Measurements from ENCODE around the gene TAOK3.

TAOK3 gene

DNA sequence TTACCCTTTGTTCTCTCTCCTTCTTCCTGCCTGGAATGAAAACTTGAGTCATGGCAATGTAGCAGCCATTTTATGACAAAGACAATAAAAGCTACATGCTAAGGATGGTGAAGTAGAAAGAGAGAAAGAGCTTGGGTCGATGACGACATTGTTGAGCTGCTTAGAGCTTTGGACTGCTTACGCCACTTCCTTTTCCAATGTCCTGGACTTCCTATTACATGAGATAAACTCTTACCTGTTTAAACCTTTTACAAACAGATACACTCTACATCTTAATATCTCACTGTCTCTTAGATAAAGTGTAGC is 166.6 kb downstream of the TAOK3 start:
- DNase-seq (ENCODE audit: low spot score), result no peak

DNA sequence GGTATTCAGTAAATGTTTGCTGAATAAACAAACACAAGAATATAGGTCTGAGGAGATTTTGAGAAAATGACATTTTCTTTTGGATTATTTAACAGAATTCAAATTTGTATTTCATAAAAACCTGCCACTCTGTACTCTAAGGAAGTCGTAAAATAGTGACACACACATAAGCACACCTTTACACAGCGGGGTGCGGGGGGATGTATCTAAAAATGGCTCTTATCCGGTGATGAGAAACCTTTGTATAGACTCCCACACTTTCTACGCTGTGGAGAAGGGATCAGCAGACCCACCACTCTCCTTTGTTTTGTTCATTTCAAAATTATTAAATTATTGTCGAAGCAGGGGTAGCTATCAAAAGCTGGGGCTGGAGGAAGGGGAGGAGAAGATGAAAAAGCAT is 178.7 kb downstream of the TAOK3 start:
- no peak for DNase-seq (ENCODE audit: low spot score)

- DNase-seq (ENCODE audit: low spot score), result no peak
Measured at GRCh38 chr12:118193477-118193876, 179.2 kb downstream of the TAOK3 start.

GRCh38 chr12:118190266-118190665 is 182.4 kb downstream of the TAOK3 start:
- no peak for DNase-seq (ENCODE audit: low spot score)

GRCh38 chr12:118189741-118190191 is 182.9 kb downstream of the TAOK3 start:
- DNase-seq (ENCODE audit: low spot score), result no peak

GRCh38 chr12:118188690-118189371 is 183.9 kb downstream of the TAOK3 start:
- DNase-seq (ENCODE audit: low spot score), result no peak

GRCh38 chr12:118187751-118188435 is 184.8 kb downstream of the TAOK3 start:
- no peak for DNase-seq (ENCODE audit: low spot score)

- DNase-seq (ENCODE audit: low spot score), result no peak
Measured at GRCh38 chr12:118185602-118186397, 186.9 kb downstream of the TAOK3 start.

DNA sequence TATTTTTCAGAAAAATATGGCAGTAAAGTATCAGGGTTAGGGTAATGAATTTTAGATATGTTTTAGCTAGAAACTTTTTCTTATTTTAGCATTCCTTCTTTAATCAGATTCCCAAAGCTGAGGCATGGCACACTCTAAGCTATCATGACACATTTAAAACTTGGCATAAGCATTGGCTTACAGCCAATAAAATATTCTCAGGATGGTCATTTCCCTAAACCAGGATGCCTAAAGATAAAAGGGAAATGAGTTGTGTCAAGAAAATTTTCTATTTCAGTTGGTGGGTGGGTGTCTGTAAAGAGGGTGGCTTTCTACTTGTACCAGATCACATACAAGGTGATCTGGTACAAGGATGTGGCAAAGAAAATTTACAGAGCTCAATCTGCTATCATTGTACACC is 189.0 kb downstream of the TAOK3 start:
- DNase-seq (ENCODE audit: low spot score), result peak; percentile 14

GRCh38 chr12:118183155-118183554 is 189.6 kb downstream of the TAOK3 start:
- no peak for DNase-seq (ENCODE audit: low spot score)

DNA sequence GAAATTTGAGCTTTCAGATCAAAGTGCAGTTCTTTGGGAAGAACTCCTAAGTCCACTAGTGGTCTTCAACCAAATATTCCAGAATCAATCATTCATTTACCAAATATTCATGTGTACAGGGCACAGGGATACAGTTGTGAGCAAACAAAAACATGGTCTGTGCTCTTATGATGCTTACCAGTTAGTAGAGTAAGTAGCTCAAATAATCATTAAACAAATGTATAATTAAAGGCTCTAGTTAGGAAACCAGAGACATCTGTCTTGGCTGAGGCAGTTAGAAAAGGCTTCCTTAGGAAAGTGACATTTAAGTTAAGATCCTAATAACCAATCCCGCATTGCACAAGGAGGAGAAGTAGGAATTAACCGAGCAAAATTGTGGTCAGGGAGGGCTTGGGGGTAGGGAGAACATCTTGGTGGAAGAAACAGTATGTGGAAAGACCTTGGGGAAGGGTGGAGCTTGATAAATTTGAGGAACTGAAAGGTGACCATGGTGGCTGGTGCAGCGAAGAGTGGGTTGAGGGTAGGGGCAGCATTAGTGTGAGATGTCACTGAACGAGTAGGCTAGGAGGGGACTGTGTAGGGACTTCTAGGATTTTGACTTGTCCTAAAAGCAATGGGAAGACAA is 196.8 kb downstream of the TAOK3 start:
- DNase-seq (ENCODE audit: low spot score), result no peak

DNA sequence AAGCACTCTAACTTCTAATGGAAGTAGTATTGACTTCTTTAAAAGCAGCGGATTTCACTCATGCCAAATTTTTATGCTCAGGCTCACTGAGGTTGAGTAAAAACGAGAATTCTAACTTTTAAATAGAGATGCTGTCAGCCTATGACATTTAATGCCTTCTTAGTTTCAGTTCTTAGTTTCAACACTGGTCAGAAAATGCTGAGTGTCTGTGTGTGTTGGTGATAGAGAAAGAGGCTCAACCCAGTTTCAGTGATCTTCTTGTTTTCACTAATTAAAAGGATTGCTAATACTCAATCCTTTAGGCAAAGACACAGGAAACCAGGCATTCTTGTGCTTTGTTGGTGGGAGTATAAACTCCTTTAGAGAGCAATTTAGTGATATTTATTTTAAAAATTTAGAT is 205.8 kb downstream of the TAOK3 start:
- DNase-seq (ENCODE audit: low spot score), result no peak

- DNase-seq (ENCODE audit: low spot score), result peak; percentile 55
Measured at GRCh38 chr12:118164798-118165486, 207.8 kb downstream of the TAOK3 start.

DNA sequence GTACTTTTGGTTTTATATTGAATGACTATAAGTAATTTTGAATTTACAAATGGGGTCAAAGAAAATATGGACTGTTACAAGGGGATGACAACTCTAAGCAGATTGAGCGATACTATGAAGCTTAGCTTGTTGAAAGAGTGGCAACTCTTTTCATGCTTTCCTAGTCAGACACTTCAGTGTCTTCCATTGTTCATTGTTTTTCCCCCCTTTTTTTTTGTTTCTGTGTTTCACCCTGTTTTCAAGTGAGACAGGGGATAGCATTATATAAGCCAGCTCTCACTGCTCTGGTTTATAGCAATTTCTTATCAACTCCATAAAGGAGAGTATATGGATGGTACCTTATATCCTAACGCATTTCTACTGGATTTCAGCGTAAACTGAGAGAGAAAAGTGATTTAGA is 212.2 kb downstream of the TAOK3 start:
- DNase-seq (ENCODE audit: low spot score), result no peak

GRCh38 chr12:118151755-118152154 is 221.0 kb downstream of the TAOK3 start:
- DNase-seq (ENCODE audit: low spot score), result no peak

DNA sequence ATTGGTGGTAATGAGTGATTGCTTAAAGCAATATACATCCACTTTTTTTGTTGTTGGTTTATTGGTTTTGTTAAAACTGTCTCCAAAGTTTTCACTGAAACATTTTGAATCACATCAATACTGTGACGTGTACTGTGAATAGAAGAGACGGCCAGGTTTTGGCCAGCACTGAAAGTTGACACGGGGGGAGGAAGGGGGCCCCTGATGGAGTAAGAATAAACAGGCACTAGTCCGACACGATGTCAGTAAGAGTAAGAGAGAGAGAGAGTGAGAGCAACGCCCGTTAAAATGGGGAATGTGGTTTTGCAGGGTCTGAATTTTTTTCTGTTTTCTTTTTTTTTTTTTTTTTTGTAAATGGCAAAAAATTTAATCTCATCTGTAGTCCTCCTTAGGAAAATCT is 222.1 kb downstream of the TAOK3 start:
- DNase-seq (ENCODE audit: low spot score), result no peak

GRCh38 chr12:118148287-118148686 is 224.4 kb downstream of the TAOK3 start:
- no peak for DNase-seq (ENCODE audit: low spot score)

GRCh38 chr12:118145798-118146156 is 226.9 kb downstream of the TAOK3 start:
- DNase-seq (ENCODE audit: low spot score), result no peak

DNA sequence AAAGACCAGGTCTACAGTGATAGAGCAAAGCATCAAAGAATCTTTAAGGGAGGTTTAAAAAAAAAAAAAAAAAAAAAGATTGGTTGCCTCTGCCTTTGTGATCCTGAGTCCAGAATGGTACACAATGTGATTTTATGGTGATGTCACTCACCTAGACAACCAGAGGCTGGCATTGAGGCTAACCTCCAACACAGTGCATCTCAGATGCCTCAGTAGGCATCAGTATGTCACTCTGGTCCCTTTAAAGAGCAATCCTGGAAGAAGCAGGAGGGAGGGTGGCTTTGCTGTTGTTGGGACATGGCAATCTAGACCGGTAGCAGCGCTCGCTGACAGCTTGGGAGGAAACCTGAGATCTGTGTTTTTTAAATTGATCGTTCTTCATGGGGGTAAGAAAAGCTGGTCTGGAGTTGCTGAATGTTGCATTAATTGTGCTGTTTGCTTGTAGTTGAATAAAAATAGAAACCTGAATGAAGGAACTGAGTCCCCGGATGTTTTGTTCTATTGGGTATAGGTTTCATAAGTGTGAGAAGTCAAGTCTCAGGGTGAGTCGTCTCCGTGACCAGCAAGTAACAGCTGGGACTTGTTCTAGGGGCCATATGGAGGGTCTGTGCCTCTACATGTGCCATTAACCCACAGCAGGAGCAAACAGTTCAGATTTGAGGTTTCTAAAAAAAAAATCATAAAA is 227.5 kb downstream of the TAOK3 start:
- no peak for DNase-seq (ENCODE audit: low spot score)

GRCh38 chr12:118144499-118144898 is 228.2 kb downstream of the TAOK3 start:
- no peak for DNase-seq (ENCODE audit: low spot score)

DNA sequence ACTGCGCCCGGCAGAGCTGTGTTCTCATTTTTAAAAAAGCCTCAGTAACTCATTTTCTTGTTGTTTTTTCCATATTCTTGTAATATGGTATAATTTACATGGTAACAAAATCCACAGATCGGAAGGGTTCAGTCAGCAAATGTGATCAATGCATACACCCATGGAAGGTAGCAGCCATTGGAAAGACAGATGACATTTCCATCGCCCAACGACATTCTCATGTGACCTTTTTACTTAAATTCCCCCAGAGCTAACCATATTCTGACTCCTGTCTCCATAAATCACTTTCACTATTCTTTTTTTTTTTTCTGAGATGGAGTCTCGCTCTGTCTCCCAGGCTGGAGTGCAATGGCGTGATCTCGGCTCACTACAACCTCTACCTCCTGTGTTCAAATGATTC is 231.9 kb downstream of the TAOK3 start:
- no peak for DNase-seq (ENCODE audit: low spot score)

All from RKO (cell line).